ENCODE measurements around the gene IL17REL.

- TF ChIP-seq CTCF (IDR thresholded peaks at IDR 0.05) (no peak), POLR2A (IDR thresholded peaks at IDR 0.05) (no peak)
Measured at GRCh38 chr22:49997932-49998717, 14.4 kb downstream of the IL17REL start.
